HCT116 (cell line): ENCODE results near the gene SDR42E2. TPM values are rescaled to one million over a fixed set of nuclear protein-coding genes. Genes with fewer than 3 reads are reported as not detected.

Experiments
- ATAC-seq: fragments of 200-7000 bp; cut with Tn5 transposase; 2 replicates; pipeline ENCODE4 v1.9.1; 2020; ENCODE audit warnings: mild to moderate bottlenecking, moderate library complexity
- BruUV-seq: library from RNA; stranded (reverse); fragments of 400-500 nt; replicated peaks from 2 replicates; lab custom pipeline; 2021; lab: Mats Ljungman, UMichigan
- CTCF ChIA-PET: fragments of 300-600 bp; sonication (Branson Sonifier 250); formaldehyde crosslinking; loops from one replicate; lab custom pipeline; 2021; ENCODE audit warnings: antibody characterized with exemption; lab: Charles Lee
- POLR2A ChIA-PET: fragments of 300-600, 350-600 bp; sonication (Branson Sonifier 250); formaldehyde crosslinking; loops from one replicate; lab custom pipeline; 2021; ENCODE audit warnings: antibody characterized with exemption; lab: Charles Lee
- RAD21 ChIA-PET, 2 experiments: fragments of 300-600 bp; sonication (Branson Sonifier 250); formaldehyde crosslinking; loops; one replicate each; lab custom pipeline; 2023; ENCODE audit warnings: low total read pairs in 2 of 2; ENCODE audit not compliant: uncharacterized antibody in 2 of 2, unreplicated experiment in 2 of 2, low non-redundant PET in 1 of 2; lab: Charles Lee
- DNase-seq: peaks from one replicate; pipeline ENCODE4 v3.0.0-alpha.2; 2010; ENCODE audit warnings: low read depth, low spot score
- H2AFZ ChIP-seq: fragments of 200-600 bp; shearing (Covaris generic), sonication (generic); 2 replicates; pipeline ENCODE4 v1.6.1; 2017; ENCODE audit warnings: low read depth, mixed run types, mixed read lengths, antibody characterized with exemption, low read length; ENCODE audit not compliant: poor library complexity, severe bottlenecking
- H3K27ac ChIP-seq: 2 replicates; pipeline ENCODE4 v1.5.1; 2012; ENCODE audit warnings: low read depth, low read length
- H3K27me3 ChIP-seq: fragments of 200-600 bp; sonication (generic); 2 replicates; pipeline ENCODE4 v1.6.1; 2016; ENCODE audit warnings: mixed run types, low read length, mixed read lengths; ENCODE audit not compliant: insufficient read depth
- H3K36me3 ChIP-seq, 2 experiments: fragments of 200-500 bp in 1 of 2; fragments of 200-600 bp in 1 of 2; sonication (Bioruptor generic) in 1 of 2; sonication (generic) in 1 of 2; 2 replicates each; pipeline versions ENCODE4 v1.5.1 to v1.6.1; 2014 to 2016; ENCODE audit warnings: low read length in 2 of 2, inconsistent platforms in 1 of 2, mixed read lengths in 1 of 2, mixed run types in 1 of 2; ENCODE audit not compliant: insufficient read depth in 2 of 2, control insufficient read depth in 1 of 2
- H3K4me1 ChIP-seq, 2 experiments: fragments of 200-600 bp in 1 of 2; sonication (generic) in 1 of 2; 2 replicates each; pipeline versions ENCODE4 v1.5.1 to v1.6.1; 2012 to 2017; ENCODE audit warnings: low read length in 2 of 2, inconsistent platforms in 1 of 2, mild to moderate bottlenecking in 1 of 2, mixed read lengths in 1 of 2, mixed run types in 1 of 2, moderate library complexity in 1 of 2; ENCODE audit not compliant: insufficient read depth in 2 of 2, control insufficient read depth in 1 of 2
- H3K4me2 ChIP-seq: fragments of 200-600 bp; sonication (generic); 2 replicates; pipeline ENCODE4 v1.6.1; 2017; ENCODE audit warnings: mixed run types, low read length, mixed read lengths
- H3K4me3 ChIP-seq, 2 experiments: fragments of 200-600 bp in 1 of 2; sonication (generic) in 1 of 2; replicated peaks in 1 of 2; 2 replicates each; pipeline ENCODE4 v1.5.1; 2011 to 2016; ENCODE audit warnings: low read length in 2 of 2, control low read depth in 1 of 2, low read depth in 1 of 2, mild to moderate bottlenecking in 1 of 2, mixed read lengths in 1 of 2, mixed run types in 1 of 2
- H3K79me2 ChIP-seq: fragments of 200-600 bp; sonication (generic); 2 replicates; pipeline ENCODE4 v1.6.1; 2017; ENCODE audit warnings: mild to moderate bottlenecking, mixed run types, low read length, moderate library complexity, mixed read lengths; ENCODE audit not compliant: insufficient read depth
- H3K9ac ChIP-seq: fragments of 200-600 bp; sonication (generic); 2 replicates; pipeline ENCODE4 v1.6.1; 2016; ENCODE audit warnings: low read length, mixed read lengths
- H3K9me2 ChIP-seq: fragments of 200-600 bp; sonication (generic), shearing (Covaris generic); 2 replicates; pipeline ENCODE4 v1.6.1; 2017; ENCODE audit warnings: mixed run types, mild to moderate bottlenecking, moderate library complexity; ENCODE audit not compliant: insufficient read depth
- H3K9me3 ChIP-seq, 2 experiments: fragments of 200-500 bp in 1 of 2; fragments of 200-600 bp in 1 of 2; sonication (Bioruptor generic) in 1 of 2; sonication (generic) in 1 of 2; 2 replicates each; pipeline ENCODE4 v1.6.1; 2014 to 2017; ENCODE audit warnings: low read length in 2 of 2, mixed read lengths in 2 of 2, inconsistent platforms in 1 of 2, low read depth in 1 of 2, mild to moderate bottlenecking in 1 of 2, mixed run types in 1 of 2, moderate library complexity in 1 of 2; ENCODE audit not compliant: control insufficient read depth in 1 of 2, insufficient read depth in 1 of 2
- H4K20me1 ChIP-seq: fragments of 200-600 bp; sonication (generic), shearing (Covaris generic); 2 replicates; pipeline ENCODE4 v1.6.1; 2017; ENCODE audit warnings: mixed run types, mild to moderate bottlenecking, moderate library complexity; ENCODE audit not compliant: insufficient read depth
- ATF3 ChIP-seq: IDR thresholded peaks from 2 replicates; pipeline ENCODE4 v1.6.1; 2012
- CBX3 ChIP-seq: IDR thresholded peaks from 2 replicates; pipeline ENCODE4 v1.6.1; 2012; ENCODE audit warnings: low read depth
- CEBPB ChIP-seq: IDR thresholded peaks from 2 replicates; pipeline ENCODE4 v1.6.1; 2012; ENCODE audit warnings: low read depth
- EGR1 ChIP-seq: IDR thresholded peaks from 2 replicates; pipeline ENCODE4 v1.6.1; 2012; ENCODE audit warnings: low read depth
- EZH2 ChIP-seq: fragments of 200-600 bp; sonication (generic); IDR thresholded peaks from 2 replicates; pipeline ENCODE4 v1.6.1; 2017; ENCODE audit warnings: antibody characterized with exemption, mixed run types
- EZH2phosphoT487 ChIP-seq: fragments of 200-600 bp; IDR thresholded peaks from 2 replicates; pipeline ENCODE4 v1.6.1; 2018; ENCODE audit warnings: antibody characterized with exemption, borderline replicate concordance
- FOSL1 ChIP-seq: IDR thresholded peaks from 2 replicates; pipeline ENCODE4 v1.6.1; 2012; ENCODE audit warnings: low read depth
- JUND ChIP-seq: IDR thresholded peaks from 2 replicates; pipeline ENCODE4 v1.6.1; 2012
- MAX ChIP-seq: IDR thresholded peaks from 2 replicates; pipeline ENCODE4 v1.6.1; 2012
- POLR2A ChIP-seq: IDR thresholded peaks from 2 replicates; pipeline ENCODE4 v1.7.0; 2011; ENCODE audit warnings: borderline replicate concordance; ENCODE audit not compliant: insufficient read depth, insufficient read length; ENCODE audit errors: extremely low read depth
- POLR2AphosphoS5 ChIP-seq: IDR thresholded peaks from 2 replicates; pipeline ENCODE4 v1.6.1; 2011; ENCODE audit warnings: mild to moderate bottlenecking, low read depth, low read length, moderate library complexity
- RAD21 ChIP-seq: IDR thresholded peaks from 2 replicates; pipeline ENCODE4 v1.6.1; 2012; ENCODE audit warnings: low read depth, mild to moderate bottlenecking
- REST ChIP-seq: IDR thresholded peaks from 2 replicates; pipeline ENCODE4 v1.6.1; 2012; ENCODE audit warnings: low read depth
- TCF7L2 ChIP-seq: IDR thresholded peaks from 2 replicates; pipeline ENCODE4 v1.7.0; 2011; ENCODE audit warnings: borderline replicate concordance, inconsistent platforms; ENCODE audit not compliant: insufficient read depth, insufficient read length; ENCODE audit errors: extremely low read depth
- YY1 ChIP-seq: IDR thresholded peaks from 2 replicates; pipeline ENCODE4 v1.6.1; 2011; ENCODE audit warnings: low read length, low read depth, moderate library complexity, mild to moderate bottlenecking; ENCODE audit not compliant: insufficient replicate concordance; ENCODE audit errors: extremely low read depth
- ZBTB33 ChIP-seq: IDR thresholded peaks from 2 replicates; pipeline ENCODE4 v1.6.1; 2011; ENCODE audit warnings: mild to moderate bottlenecking, low read length, moderate library complexity; ENCODE audit not compliant: insufficient replicate concordance; ENCODE audit errors: extremely low read depth
- ZFX ChIP-seq: fragments of 450-650 bp; IDR thresholded peaks from 2 replicates; pipeline ENCODE4 v1.6.1; 2017
- ZNF274 ChIP-seq: fragments of 200-500 bp; sonication (Bioruptor generic); IDR thresholded peaks from 2 replicates; pipeline ENCODE4 v1.6.1; 2014; ENCODE audit warnings: mild to moderate bottlenecking, low read depth, low read length, inconsistent platforms
- intact Hi-C: fragments of 100-400 bp; cut with micrococcal nuclease; formaldehyde crosslinking; loops from 2 replicates; pipeline ENCODE4 v1.10.0; 2022
- total RNA-seq: library from RNA; stranded (reverse); gene quantifications from one replicate; pipeline ENCODE4 v1.2.1, GENCODE V29; 2021; ENCODE audit not compliant: unreplicated experiment

Gene SDR42E2
- total RNA-seq, 1 experiment from 2014 or later = 0.27 TPM

GRCh38 chr16:22222006-22222405 is 59.7 kb downstream of the SDR42E2 start:
- H3K27me3 ChIP-seq = no peaks in the 10 kb centered on the region
- H3K4me2 ChIP-seq = no peak overlapping the region
- H4K20me1 ChIP-seq = no peaks in the 10 kb centered on the region
- TF ChIP-seq MAX (no peak), FOSL1 (no peak), POLR2A (no peak), EZH2 (no peak), CBX3 (no peak), POLR2AphosphoS5 (no peak), ZNF274 (no peak), RAD21 (no peak), TCF7L2 (no peak), EZH2phosphoT487 (no peak), REST (no peak), ZFX (no peak), YY1 (no peak), ZBTB33 (no peak), CEBPB (no peak), ATF3 (no peak), EGR1 (no peak), JUND (no peak)
- H3K27ac ChIP-seq = no peak overlapping the region
- H3K9me3 ChIP-seq = no peaks in the 10 kb centered on the region
- peaks cover 0 to 6% of the 10 kb centered on the region in 2 experiments; a peak in 2 of 4 replicates for H3K4me1 ChIP-seq
- 0 out of 4 replicates have a peak, but pooled peaks cover under 1 to 7% of the 10 kb centered on the region in 2 experiments for H3K36me3 ChIP-seq
- ChIA-PET RAD21 (no interaction called here), CTCF (no interaction called here), POLR2A (no interaction called here)
- H3K9me2 ChIP-seq = no peaks in the 10 kb centered on the region
- no TSS peak for BruUV-seq
- no peak overlapping the region for H3K4me3 ChIP-seq
- no peak for DNase-seq
- H3K9ac ChIP-seq = no peak overlapping the region
- ATAC-seq = no peak
- no peak overlapping the region for H2AFZ ChIP-seq
- intact Hi-C loops = no loop called here
- H3K79me2 ChIP-seq = peaks cover 37% of the 10 kb centered on the region; the same call in 1 of the 2 replicates
